ENCODE measurements around the gene TTC4.

The TTC4 gene

GRCh38 chr1:54696262-54696661 lies 19.4 kb upstream of the TTC4 start:
- no peaks in the 10 kb centered on the region for H3K36me3 ChIP-seq (ENCODE audit: insufficient read depth, low read length)
- H3K79me2 ChIP-seq (ENCODE audit: insufficient read depth, low read length): no peaks in the 10 kb centered on the region
- H3K9me3 ChIP-seq (ENCODE audit: insufficient read depth, low read depth, low read length): no peaks in the 10 kb centered on the region
- no peaks in the 10 kb centered on the region for H3K27me3 ChIP-seq (ENCODE audit: insufficient read depth, low read length, poor library complexity, severe bottlenecking)
- H3K4me2 ChIP-seq (ENCODE audit: low read depth, low read length, poor library complexity, severe bottlenecking): no peak overlapping the region
- H4K20me1 ChIP-seq (ENCODE audit: insufficient read depth, low read length, poor library complexity, severe bottlenecking): no peaks in the 10 kb centered on the region
- no peaks in the 10 kb centered on the region for H3F3A ChIP-seq (ENCODE audit: low read depth)
- no peak overlapping the region for H3K4me3 ChIP-seq (ENCODE audit: low read length, poor library complexity, severe bottlenecking)
- no peak overlapping the region for H2AFZ ChIP-seq (ENCODE audit: low read length)
- no peaks in the 10 kb centered on the region for H3K4me1 ChIP-seq (ENCODE audit: insufficient read depth, low read length, poor library complexity, severe bottlenecking)
- H3K9ac ChIP-seq (ENCODE audit: low read depth, low read length, poor library complexity, severe bottlenecking): no peak overlapping the region
- TF ChIP-seq CTCF (conservative IDR thresholded peaks at IDR 0.05; ENCODE audit: low read length) (no peak), EZH2phosphoT487 (IDR thresholded peaks at IDR 0.05; ENCODE audit: borderline replicate concordance) (no peak)
- H3K9me2 ChIP-seq (replicated peaks; ENCODE audit: low read depth, low read length): no peaks in the 10 kb centered on the region

- no peaks in the 10 kb centered on the region for H3K27me3 ChIP-seq (ENCODE audit: insufficient read depth, low read length, poor library complexity, severe bottlenecking)
- H3K9me3 ChIP-seq (ENCODE audit: insufficient read depth, low read depth, low read length): no peaks in the 10 kb centered on the region
- no peak overlapping the region for H3K9ac ChIP-seq (ENCODE audit: low read depth, low read length, poor library complexity, severe bottlenecking)
- H3K36me3 ChIP-seq (ENCODE audit: insufficient read depth, low read length): no peaks in the 10 kb centered on the region
- no peaks in the 10 kb centered on the region for H3K4me1 ChIP-seq (ENCODE audit: insufficient read depth, low read length, poor library complexity, severe bottlenecking)
- no peak overlapping the region for H3K4me3 ChIP-seq (ENCODE audit: low read length, poor library complexity, severe bottlenecking)
- no peak overlapping the region; the same call in 1 of the 2 replicates for H2AFZ ChIP-seq (ENCODE audit: low read length)
- no peaks in the 10 kb centered on the region for H3K9me2 ChIP-seq (replicated peaks; ENCODE audit: low read depth, low read length)
- TF ChIP-seq CTCF (conservative IDR thresholded peaks at IDR 0.05; ENCODE audit: low read length) (no peak), EZH2phosphoT487 (IDR thresholded peaks at IDR 0.05; ENCODE audit: borderline replicate concordance) (no peak)
- no peaks in the 10 kb centered on the region for H3K79me2 ChIP-seq (ENCODE audit: insufficient read depth, low read length)
- no peaks in the 10 kb centered on the region for H4K20me1 ChIP-seq (ENCODE audit: insufficient read depth, low read length, poor library complexity, severe bottlenecking)
- H3F3A ChIP-seq (ENCODE audit: low read depth): no peaks in the 10 kb centered on the region
- no peak overlapping the region for H3K4me2 ChIP-seq (ENCODE audit: low read depth, low read length, poor library complexity, severe bottlenecking)
Measured at GRCh38 chr1:54697896-54698295, 17.8 kb upstream of the TTC4 start.

- H4K20me1 ChIP-seq (ENCODE audit: insufficient read depth, low read length, poor library complexity, severe bottlenecking): no peaks in the 10 kb centered on the region
- H3K9ac ChIP-seq (ENCODE audit: low read depth, low read length, poor library complexity, severe bottlenecking): no peak overlapping the region
- no peak overlapping the region; the same call in 1 of the 2 replicates for H2AFZ ChIP-seq (ENCODE audit: low read length)
- no peak overlapping the region for H3K4me3 ChIP-seq (ENCODE audit: low read length, poor library complexity, severe bottlenecking)
- no peaks in the 10 kb centered on the region for H3K36me3 ChIP-seq (ENCODE audit: insufficient read depth, low read length)
- no peaks in the 10 kb centered on the region for H3F3A ChIP-seq (ENCODE audit: low read depth)
- H3K4me2 ChIP-seq (ENCODE audit: low read depth, low read length, poor library complexity, severe bottlenecking): no peak overlapping the region
- TF ChIP-seq EZH2phosphoT487 (IDR thresholded peaks at IDR 0.05; ENCODE audit: borderline replicate concordance) (no peak), CTCF (conservative IDR thresholded peaks at IDR 0.05; ENCODE audit: low read length) (no peak)
- H3K27me3 ChIP-seq (ENCODE audit: insufficient read depth, low read length, poor library complexity, severe bottlenecking): no peaks in the 10 kb centered on the region
- no peaks in the 10 kb centered on the region for H3K9me3 ChIP-seq (ENCODE audit: insufficient read depth, low read depth, low read length)
- no peaks in the 10 kb centered on the region for H3K79me2 ChIP-seq (ENCODE audit: insufficient read depth, low read length)
- no peaks in the 10 kb centered on the region for H3K9me2 ChIP-seq (replicated peaks; ENCODE audit: low read depth, low read length)
- H3K4me1 ChIP-seq (ENCODE audit: insufficient read depth, low read length, poor library complexity, severe bottlenecking): no peaks in the 10 kb centered on the region
Measured at GRCh38 chr1:54698346-54698745, 17.3 kb upstream of the TTC4 start.

Data from Loucy (cell line).